WTC11 (cell line): ENCODE measurements around the gene SLC8A2.
A peak's percentile ranks its signal among the peaks of the same experiment; 100 is the strongest.

Source experiments
- ATF1 ChIP-seq: sonication (generic); formaldehyde crosslinking; IDR thresholded peaks from 2 replicates; pipeline ENCODE4 v1.8.1; 2023; ENCODE audit warnings: mild to moderate bottlenecking, moderate library complexity, missing genetic modification reagents
- CTCF ChIP-seq: fragments of 200-600 bp; IDR thresholded peaks from 2 replicates; pipeline ENCODE4 v1.8.0; 2022; ENCODE audit warnings: antibody characterized with exemption
- ESRRA ChIP-seq: sonication (generic); formaldehyde crosslinking; IDR thresholded peaks from 2 replicates; pipeline ENCODE4 v1.8.1; 2022; ENCODE audit warnings: mild to moderate bottlenecking, missing genetic modification reagents, borderline replicate concordance
- FOXK1 ChIP-seq: sonication (generic); formaldehyde crosslinking; IDR thresholded peaks from 2 replicates; pipeline ENCODE4 v1.8.0; 2022; ENCODE audit warnings: mild to moderate bottlenecking, moderate library complexity, missing genetic modification reagents
- MAX ChIP-seq: sonication (generic); formaldehyde crosslinking; IDR thresholded peaks from 2 replicates; pipeline ENCODE4 v1.8.0; 2022; ENCODE audit warnings: mild to moderate bottlenecking, missing genetic modification reagents

GRCh38 chr19:47479701-47480503, 8.2 kb upstream of the SLC8A2 start:
- TF ChIP-seq ESRRA, result no peak
- no peak for TF ChIP-seq CTCF
- 0 out of 2 replicates have a peak, but pooled peaks have one; percentile 23 for TF ChIP-seq FOXK1 (CRISPR knock-in tag)
- peak; percentile 70; the same call in 1 of the 2 replicates for TF ChIP-seq MAX (CRISPR knock-in tag)
- TF ChIP-seq ATF1, result no peak
